WTC11 (cell line): ENCODE results near the gene SNRPA1.

Source experiments
- CTCF ChIP-seq: fragments of 200-600 bp; IDR thresholded peaks from 2 replicates; pipeline ENCODE4 v1.8.0; 2022; ENCODE audit warnings: antibody characterized with exemption
- GABPB1 ChIP-seq: sonication (generic); formaldehyde crosslinking; IDR thresholded peaks from 2 replicates; pipeline ENCODE4 v1.8.1; 2023; ENCODE audit warnings: mild to moderate bottlenecking, missing genetic modification reagents
- IRF1 ChIP-seq: sonication (generic); formaldehyde crosslinking; IDR thresholded peaks from 2 replicates; pipeline ENCODE4 v1.8.0; 2023; ENCODE audit warnings: missing genetic modification reagents

- TF ChIP-seq CTCF = no peak
- no peak for TF ChIP-seq IRF1 (CRISPR knock-in tag)
- no peak for TF ChIP-seq GABPB1 (CRISPR knock-in tag)
Measured at GRCh38 chr15:101262551-101262950, 32.5 kb downstream of the SNRPA1 start.
